Adrenal gland (tissue), 12 donors: Measurements from ENCODE around the gene EXOSC9. TPM values are rescaled to one million over a fixed set of nuclear protein-coding genes. Genes with fewer than 3 reads are reported as not detected.

ENCODE experiments used
- DNase-seq, 7 donors: peaks; one replicate each; pipeline ENCODE4 v3.0.0-alpha.2; 2019 to 2020
- H3K27ac ChIP-seq, 5 donors: fragments of 200-600 bp; sonication (generic) in 4 of 5; 1 replicate in 3 of 5; 2 replicates in 2 of 5; pipeline versions ENCODE4 v1.5.1 to v1.8.0; 2016 to 2020; ENCODE audit warnings: mild to moderate bottlenecking in 1 of 5
- H3K27me3 ChIP-seq: fragments of 200-600 bp; 2 replicates; pipeline ENCODE4 v1.8.0; 2021
- H3K36me3 ChIP-seq, 2 donors: fragments of 200-600 bp; replicated peaks in 1 of 2; 1 replicate in 1 of 2; 2 replicates in 1 of 2; pipeline versions ENCODE4 v1.5.1 to v1.8.0; 2018 to 2022
- H3K4me1 ChIP-seq, 2 donors: fragments of 200-600 bp; replicated peaks in 1 of 2; 1 replicate in 1 of 2; 2 replicates in 1 of 2; pipeline versions ENCODE4 v1.5.1 to v1.8.0; 2018 to 2021
- H3K4me3 ChIP-seq, 4 donors: fragments of 200-600 bp; sonication (generic) in 3 of 4; one replicate each; pipeline ENCODE4 v1.5.1; 2016 to 2018
- H3K9me3 ChIP-seq, 3 donors: fragments of 200-600 bp; sonication (generic) in 1 of 3; replicated peaks in 1 of 3; 1 replicate in 2 of 3; 2 replicates in 1 of 3; pipeline versions ENCODE4 v1.5.1 to v1.8.0; 2016 to 2021
- POLR2A ChIP-seq, 2 donors: fragments of 450-650 bp; IDR thresholded peaks; one replicate each; pipeline ENCODE4 v1.6.1; 2017; ENCODE audit warnings: antibody characterized with exemption in 2 of 2, mild to moderate bottlenecking in 2 of 2, moderate library complexity in 1 of 2
- WGBS, 4 donors: extraction: QIAGEN DNeasy Blood & Tissue Kit in 2 of 4; methylation state at CpG; one replicate each; pipeline versions ENCODE4 v1.1.5 to v1.1.7; 2013 to 2017; 5-methylcytosine and 5-hydroxymethylcytosine counted together
- intact Hi-C, 2 donors: fragments of 100-400 bp; cut with DNase I; formaldehyde crosslinking; loops; one replicate each; pipeline versions ENCODE4 v1.14.1 to v1.15.0; 2022 to 2023
- polyA plus RNA-seq, 3 donors: library from polyadenylated mRNA; stranded (reverse); fragments of 200-250 nt in 2 of 3; fragments of 350-450 nt in 1 of 3; fragmentation: Illumina TruSeq in 1 of 3; extraction: RNeasy Lipid Tissue Mini Kit (QIAGEN cat#74804) in 1 of 3; gene quantifications; one replicate each; pipeline ENCODE4 v1.2.3, GENCODE V29; 2013 to 2014
- total RNA-seq, 9 donors: library from RNA; depleted of rRNA in 4 of 9; stranded (reverse); fragments of >200 nt in 4 of 9; fragments of 120-200 nt in 1 of 9; fragmentation: NEBNext Ultra II Directional in 1 of 9; extraction: Animal tissue kit (Norgen Biotek cat#: 25700) in 1 of 9; gene quantifications; one replicate each; pipeline versions ENCODE4 v1.1.0 to v1.2.4, GENCODE V29; 2013 to 2023
- TF ChIP-seq, protein P1 (sequence below), 6 experiments: fragments of 450-650 bp in 4 of 6; fragments of 200-600 bp in 2 of 6; sonication (generic) in 1 of 6; IDR thresholded peaks; 1 replicate in 5 of 6; 2 replicates in 1 of 6; pipeline versions ENCODE4 v1.5.1 to v1.8.0; 2016 to 2021; ENCODE audit warnings: antibody characterized with exemption in 6 of 6, mild to moderate bottlenecking in 2 of 6, moderate library complexity in 1 of 6
- donor health status: healthy with polysubstance abuse.
- donor health status: Bipolar disorder and iron deficiency.
- donor health status: DM: yes; HTN: yes; CAD: no.
- donor health status: DM: no; HTN: no; CAD: no.
- donor health status: DM: no; HTN: no; CAD: no.
- donor health status: DM: yes; HTN: yes; CAD: no.

The EXOSC9 gene
- total and polyA plus RNA-seq, 12 donors, result 10.6 to 41.3 (median 22.1) TPM

DNA sequence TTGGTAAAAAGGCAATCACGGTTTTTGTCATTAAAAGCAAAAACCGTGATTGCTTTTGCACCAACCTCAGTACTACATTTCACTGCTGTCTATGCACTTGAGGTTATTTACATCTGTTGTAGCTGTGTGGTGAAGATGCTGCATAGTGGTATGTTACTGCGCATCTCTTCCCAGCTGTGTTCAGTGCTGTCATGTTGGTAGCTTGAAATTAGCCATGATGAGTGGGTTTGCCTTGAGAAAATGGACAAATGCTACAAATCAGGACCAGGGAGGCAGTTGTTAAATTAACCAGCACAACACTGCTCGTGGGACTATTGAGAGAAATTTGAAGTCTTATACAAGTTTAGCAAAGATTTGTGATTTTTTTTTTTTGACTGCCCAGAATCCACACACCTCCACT is 34.0 kb upstream of the EXOSC9 start:
- H3K9me3 ChIP-seq, result no peaks in the 10 kb centered on the region
- TF ChIP-seq, protein P1, sequence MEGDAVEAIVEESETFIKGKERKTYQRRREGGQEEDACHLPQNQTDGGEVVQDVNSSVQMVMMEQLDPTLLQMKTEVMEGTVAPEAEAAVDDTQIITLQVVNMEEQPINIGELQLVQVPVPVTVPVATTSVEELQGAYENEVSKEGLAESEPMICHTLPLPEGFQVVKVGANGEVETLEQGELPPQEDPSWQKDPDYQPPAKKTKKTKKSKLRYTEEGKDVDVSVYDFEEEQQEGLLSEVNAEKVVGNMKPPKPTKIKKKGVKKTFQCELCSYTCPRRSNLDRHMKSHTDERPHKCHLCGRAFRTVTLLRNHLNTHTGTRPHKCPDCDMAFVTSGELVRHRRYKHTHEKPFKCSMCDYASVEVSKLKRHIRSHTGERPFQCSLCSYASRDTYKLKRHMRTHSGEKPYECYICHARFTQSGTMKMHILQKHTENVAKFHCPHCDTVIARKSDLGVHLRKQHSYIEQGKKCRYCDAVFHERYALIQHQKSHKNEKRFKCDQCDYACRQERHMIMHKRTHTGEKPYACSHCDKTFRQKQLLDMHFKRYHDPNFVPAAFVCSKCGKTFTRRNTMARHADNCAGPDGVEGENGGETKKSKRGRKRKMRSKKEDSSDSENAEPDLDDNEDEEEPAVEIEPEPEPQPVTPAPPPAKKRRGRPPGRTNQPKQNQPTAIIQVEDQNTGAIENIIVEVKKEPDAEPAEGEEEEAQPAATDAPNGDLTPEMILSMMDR (IDR thresholded peaks at IDR 0.05), result no peak
- no peak for TF ChIP-seq POLR2A (IDR thresholded peaks at IDR 0.05)
- H3K4me3 ChIP-seq, result no peak overlapping the region
- intact Hi-C loops, result no loop called here
- peaks cover 0 to 10% of the 10 kb centered on the region in 2 donors for H3K4me1 ChIP-seq
- peaks cover 21% of the 10 kb centered on the region for H3K27me3 ChIP-seq
- WGBS, 4 donors, result 84 to 93% (median 87%) methylated on average over 4 of the region's 4 CpGs
- H3K27ac ChIP-seq, result no peak overlapping the region
- H3K36me3 ChIP-seq, result no peaks in the 10 kb centered on the region
- no peak for DNase-seq

DNA sequence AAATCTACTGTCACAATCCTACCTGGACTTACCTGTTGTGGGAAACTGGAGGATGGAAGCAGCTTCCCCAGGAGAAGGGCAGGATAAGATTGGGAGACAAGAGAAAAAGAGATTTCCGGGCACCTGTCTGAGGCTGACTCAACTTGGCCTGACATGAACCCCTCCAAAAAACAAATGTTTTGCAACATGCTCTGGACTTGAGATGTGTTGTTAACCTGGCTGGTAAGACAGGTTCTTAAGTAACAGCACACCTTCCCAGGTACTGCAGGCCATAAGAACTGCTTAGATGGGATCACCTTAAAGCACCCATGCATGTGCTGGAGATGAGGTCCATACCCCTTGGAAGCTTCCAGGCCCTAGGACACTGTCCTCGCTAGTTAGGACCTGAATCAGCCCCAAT is 31.8 kb upstream of the EXOSC9 start:
- no peak for TF ChIP-seq POLR2A (IDR thresholded peaks at IDR 0.05)
- TF ChIP-seq, protein P1 (IDR thresholded peaks at IDR 0.05), result no peak
- DNase-seq, result no peak
- 78 to 90% (median 85%) methylated on average over 2 of the region's 2 CpGs for WGBS, 4 donors
- Histone ChIP-seq H3K4me1 (peaks cover 0 to 10% of the 10 kb centered on the region in 2 donors), H3K36me3 (no peaks in the 10 kb centered on the region), H3K27ac (no peak overlapping the region), H3K9me3 (no peaks in the 10 kb centered on the region), H3K27me3 (peaks cover 15% of the 10 kb centered on the region), H3K4me3 (no peak overlapping the region)
- intact Hi-C loops, result no loop called here

DNA sequence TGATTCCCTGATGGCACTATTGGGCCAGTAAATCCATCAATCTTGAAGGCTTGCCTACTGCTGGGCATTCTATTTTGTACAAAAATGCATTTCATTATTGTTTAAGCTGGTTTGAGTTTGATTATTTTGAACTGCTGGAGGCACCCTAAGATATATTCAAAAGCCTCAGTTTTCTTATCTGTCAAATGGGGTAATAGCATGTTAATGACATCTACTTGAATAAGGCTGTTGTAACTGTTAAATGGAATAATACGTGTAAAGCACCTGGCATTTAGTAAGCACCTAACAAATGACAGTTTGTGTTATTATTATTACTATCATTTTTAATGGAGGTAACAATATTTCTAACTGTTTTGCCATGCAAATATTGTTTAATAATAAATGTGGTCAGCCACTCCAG is 29.3 kb upstream of the EXOSC9 start:
- 75 to 95% (median 81%) methylated on average over 1 of the region's 1 CpG for WGBS, 4 donors
- no peak for TF ChIP-seq POLR2A (IDR thresholded peaks at IDR 0.05)
- TF ChIP-seq, protein P1 (IDR thresholded peaks at IDR 0.05), result no peak
- intact Hi-C loops, result no loop called here
- Histone ChIP-seq H3K27me3 (peaks cover 3% of the 10 kb centered on the region), H3K4me3 (no peak overlapping the region), H3K36me3 (no peaks in the 10 kb centered on the region), H3K4me1 (no peaks in the 10 kb centered on the region), H3K27ac (no peak overlapping the region), H3K9me3 (no peaks in the 10 kb centered on the region)
- no peak for DNase-seq

DNA sequence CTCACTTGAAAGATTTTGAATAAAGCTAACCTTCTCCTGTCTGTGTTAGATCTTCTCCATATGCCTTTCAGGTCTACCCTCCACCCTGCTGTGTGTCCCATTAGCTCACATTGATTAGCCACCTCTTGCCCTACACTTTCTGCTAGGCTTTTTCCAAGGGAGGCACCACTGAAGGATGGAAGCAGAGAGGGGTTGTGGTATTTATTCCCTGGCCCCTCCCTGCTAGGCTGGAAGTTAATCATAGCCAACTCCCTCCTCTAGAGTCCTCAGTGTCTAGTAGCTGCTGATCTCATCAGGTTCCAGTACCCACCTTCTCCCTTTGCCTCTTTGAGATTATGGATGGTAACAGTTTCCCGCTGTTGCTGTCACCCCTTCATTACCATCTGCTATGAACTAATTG is 27.2 kb upstream of the EXOSC9 start:
- Histone ChIP-seq H3K4me1 (no peaks in the 10 kb centered on the region), H3K4me3 (no peak overlapping the region), H3K27me3 (no peaks in the 10 kb centered on the region), H3K27ac (no peak overlapping the region), H3K9me3 (no peaks in the 10 kb centered on the region), H3K36me3 (no peaks in the 10 kb centered on the region)
- TF ChIP-seq POLR2A (IDR thresholded peaks at IDR 0.05), result no peak
- TF ChIP-seq, protein P1 (IDR thresholded peaks at IDR 0.05), result no peak
- DNase-seq, result no peak
- intact Hi-C loops, result no loop called here
- 75 to 89% (median 87%) methylated on average over 1 of the region's 1 CpG for WGBS, 4 donors
